Measurements from ENCODE around the gene CUL4A.

GRCh38 chr13:113166681-113167080, 42.7 kb upstream of the CUL4A start:
- TF ChIP-seq CTCF (IDR thresholded peaks at IDR 0.05; ENCODE audit: low read length) = no peak
- TF ChIP-seq EZH2phosphoT487 (IDR thresholded peaks at IDR 0.05; ENCODE audit: low read length) = no peak
- TF ChIP-seq EZH2 (optimal IDR thresholded peaks at IDR 0.05; ENCODE audit: low read depth, low read length) = no peak

Measured in MM.1S (cell line).